Measurements from ENCODE around the gene TRIM4.

Gene TRIM4

GRCh38 chr7:99928188-99928587 is 8.9 kb upstream of the TRIM4 start:
- no peak overlapping the region for H3K4me2 ChIP-seq
- no peaks in the 10 kb centered on the region for H4K20me1 ChIP-seq
- no peak overlapping the region for H3K9ac ChIP-seq
- TF ChIP-seq Cebpa-rat (IDR thresholded peaks at IDR 0.05) = no peak
- peaks cover 10 to 29% (median 17%) of the 10 kb centered on the region in 10 experiments; a peak in 18 of 20 replicates for H3K4me1 ChIP-seq
- no peaks in the 10 kb centered on the region for H3K36me3 ChIP-seq
- no peak overlapping the region for H3K27ac ChIP-seq
- no peak overlapping the region for H3K4me3 ChIP-seq
- peaks cover 0 to 23% (median 16%) of the 10 kb centered on the region in 11 experiments; a peak in 13 of 22 replicates for H3K27me3 ChIP-seq
- H3K9me3 ChIP-seq (replicated peaks in 1 of 11) = no peaks in the 10 kb centered on the region

GRCh38 chr7:99927536-99927935 is 8.2 kb upstream of the TRIM4 start:
- Histone ChIP-seq H3K4me1 (peaks cover 10 to 29% (median 17%) of the 10 kb centered on the region in 10 experiments; a peak in 18 of 20 replicates), H3K27ac (no peak overlapping the region), H3K9ac (no peak overlapping the region), H3K36me3 (no peaks in the 10 kb centered on the region), H4K20me1 (no peaks in the 10 kb centered on the region), H3K9me3 (replicated peaks in 1 of 11) (no peaks in the 10 kb centered on the region), H3K27me3 (peaks cover 0 to 23% (median 16%) of the 10 kb centered on the region in 11 experiments; a peak in 13 of 22 replicates), H3K4me2 (no peak overlapping the region), H3K4me3 (no peak overlapping the region)
- TF ChIP-seq Cebpa-rat (IDR thresholded peaks at IDR 0.05) = no peak

- Histone ChIP-seq H3K9me3 (replicated peaks in 1 of 11) (peaks cover 0 to 6% (median 4%) of the 10 kb centered on the region in 11 experiments; a peak in 7 of 22 replicates), H3K9ac (no peak overlapping the region), H3K4me1 (peaks cover 10 to 29% (median 17%) of the 10 kb centered on the region in 10 experiments; a peak in 18 of 20 replicates), H3K27ac (peak overlapping the region in 2 of 11 experiments; percentile 42 to 45; a peak in 4 of 22 replicates), H3K36me3 (peaks cover 0 to 7% (median 5%) of the 10 kb centered on the region in 11 experiments; a peak in 11 of 22 replicates), H4K20me1 (no peaks in the 10 kb centered on the region), H3K27me3 (peaks cover 0 to 23% (median 16%) of the 10 kb centered on the region in 11 experiments; a peak in 13 of 22 replicates), H3K4me2 (peak overlapping the region in 5 of 11 experiments; percentile 8 to 68 (median 36); a peak in 6 of 22 replicates), H3K4me3 (no peak overlapping the region)
- no peak for TF ChIP-seq Cebpa-rat (IDR thresholded peaks at IDR 0.05)
Measured at GRCh38 chr7:99926321-99926720, 7.0 kb upstream of the TRIM4 start.

- no peak for TF ChIP-seq Cebpa-rat (IDR thresholded peaks at IDR 0.05)
- Histone ChIP-seq H3K4me3 (no peak overlapping the region), H3K27me3 (peaks cover 0 to 11% (median 6%) of the 10 kb centered on the region in 11 experiments; a peak in 11 of 22 replicates), H3K4me2 (no peak overlapping the region), H3K36me3 (peaks cover 0 to 13% (median 9%) of the 10 kb centered on the region in 11 experiments; a peak in 11 of 22 replicates), H3K27ac (no peak overlapping the region), H3K9me3 (replicated peaks in 1 of 11) (peaks cover 0 to 20% (median 12%) of the 10 kb centered on the region in 11 experiments; a peak in 10 of 22 replicates), H3K9ac (no peak overlapping the region), H3K4me1 (peaks cover 8 to 28% (median 13%) of the 10 kb centered on the region in 10 experiments), H4K20me1 (peaks cover 0 to 9% (median 6%) of the 10 kb centered on the region in 11 experiments; a peak in 12 of 22 replicates)
Measured at GRCh38 chr7:99923200-99923599, 3.9 kb upstream of the TRIM4 start.

- peaks cover 27 to 40% (median 36%) of the 10 kb centered on the region in 11 experiments; a peak in 20 of 22 replicates for H4K20me1 ChIP-seq
- H3K4me2 ChIP-seq = peak overlapping the region; percentile 86 to 99 (median 93)
- peaks cover 25 to 42% (median 35%) of the 10 kb centered on the region in 11 experiments; a peak in 21 of 22 replicates for H3K36me3 ChIP-seq
- peak overlapping the region; percentile 89 to 98 (median 94); a peak in 21 of 22 replicates for H3K9ac ChIP-seq
- peaks cover 0 to 20% (median 12%) of the 10 kb centered on the region in 11 experiments; a peak in 10 of 22 replicates for H3K9me3 ChIP-seq (replicated peaks in 1 of 11)
- peaks cover 23 to 45% (median 39%) of the 10 kb centered on the region in 10 experiments for H3K4me1 ChIP-seq
- H3K27ac ChIP-seq = peak overlapping the region; percentile 86 to 98 (median 93); a peak in 21 of 22 replicates
- no peak for TF ChIP-seq Cebpa-rat (IDR thresholded peaks at IDR 0.05)
- H3K4me3 ChIP-seq = peak overlapping the region; percentile 79 to 99 (median 92)
- H3K27me3 ChIP-seq = no peaks in the 10 kb centered on the region
Measured at GRCh38 chr7:99920149-99920548, 819 bp upstream of the TRIM4 start.

- no peaks in the 10 kb centered on the region for H3K27me3 ChIP-seq
- peaks cover 0 to 20% (median 12%) of the 10 kb centered on the region in 11 experiments; a peak in 10 of 22 replicates for H3K9me3 ChIP-seq (replicated peaks in 1 of 11)
- peak overlapping the region; percentile 79 to 99 (median 92) for H3K4me3 ChIP-seq
- peak overlapping the region; percentile 86 to 99 (median 93) for H3K4me2 ChIP-seq
- peak overlapping the region; percentile 86 to 98 (median 93) for H3K27ac ChIP-seq
- TF ChIP-seq Cebpa-rat (IDR thresholded peaks at IDR 0.05) = no peak
- peaks cover 23 to 45% (median 39%) of the 10 kb centered on the region in 10 experiments for H3K4me1 ChIP-seq
- H3K9ac ChIP-seq = peak overlapping the region; percentile 89 to 98 (median 94)
- H3K36me3 ChIP-seq = peaks cover 29 to 45% (median 39%) of the 10 kb centered on the region in 11 experiments; a peak in 21 of 22 replicates
- H4K20me1 ChIP-seq = peaks cover 31 to 44% (median 40%) of the 10 kb centered on the region in 11 experiments; a peak in 20 of 22 replicates
Measured at GRCh38 chr7:99919814-99920112, 433 bp upstream of the TRIM4 start.

GRCh38 chr7:99910976-99911375 is 8.4 kb downstream of the TRIM4 start:
- Histone ChIP-seq H3K9ac (peak overlapping the region in 1 of 11 experiments; percentile 17; a peak in 4 of 22 replicates), H3K36me3 (peaks cover 61 to 87% (median 77%) of the 10 kb centered on the region in 11 experiments), H3K4me3 (no peak overlapping the region), H3K27me3 (no peaks in the 10 kb centered on the region), H3K4me1 (peaks cover 9 to 31% (median 24%) of the 10 kb centered on the region in 10 experiments), H4K20me1 (peaks cover 53 to 94% (median 74%) of the 10 kb centered on the region in 11 experiments; a peak in 21 of 22 replicates), H3K9me3 (replicated peaks in 1 of 11) (no peaks in the 10 kb centered on the region), H3K4me2 (peak overlapping the region in 8 of 11 experiments; percentile 9 to 55 (median 26); a peak in 13 of 22 replicates), H3K27ac (no peak overlapping the region)
- TF ChIP-seq Cebpa-rat (IDR thresholded peaks at IDR 0.05) = no peak

GRCh38 chr7:99901581-99901980 is 17.7 kb downstream of the TRIM4 start:
- Histone ChIP-seq H3K9me3 (replicated peaks in 1 of 11) (peaks cover 0 to 10% (median 5%) of the 10 kb centered on the region in 11 experiments; a peak in 11 of 22 replicates), H4K20me1 (peaks cover 0 to 16% (median 2%) of the 10 kb centered on the region in 11 experiments; a peak in 8 of 22 replicates), H3K4me1 (peaks cover 0 to 10% (median 0%) of the 10 kb centered on the region in 10 experiments; a peak in 2 of 20 replicates), H3K27me3 (no peaks in the 10 kb centered on the region), H3K9ac (no peak overlapping the region), H3K4me3 (no peak overlapping the region), H3K4me2 (no peak overlapping the region), H3K36me3 (peaks cover 86 to 99% (median 91%) of the 10 kb centered on the region in 11 experiments), H3K27ac (no peak overlapping the region)
- TF ChIP-seq Cebpa-rat (IDR thresholded peaks at IDR 0.05) = no peak

- Histone ChIP-seq H3K4me3 (no peak overlapping the region), H3K9me3 (replicated peaks in 1 of 11) (peaks cover 0 to 10% (median 5%) of the 10 kb centered on the region in 11 experiments; a peak in 11 of 22 replicates), H4K20me1 (peaks cover 0 to 7% (median 0%) of the 10 kb centered on the region in 11 experiments; a peak in 3 of 22 replicates), H3K36me3 (peaks cover 70 to 84% (median 75%) of the 10 kb centered on the region in 11 experiments), H3K4me2 (no peak overlapping the region), H3K27ac (no peak overlapping the region), H3K9ac (no peak overlapping the region), H3K27me3 (no peaks in the 10 kb centered on the region), H3K4me1 (peaks cover 0 to 10% (median 0%) of the 10 kb centered on the region in 10 experiments; a peak in 2 of 20 replicates)
- no peak for TF ChIP-seq Cebpa-rat (IDR thresholded peaks at IDR 0.05)
Measured at GRCh38 chr7:99899830-99900519, 19.4 kb downstream of the TRIM4 start.

All from BLaER1 treated with 17β-estradiol and CSF1 and Interleukin-3, amounts not matched to agents 10 nM and 100 nM (cell line).